GM18861 (cell line): Measurements from ENCODE around the gene CLSTN2.

ENCODE experiments used
- ATAC-seq: cut with Tn5 transposase; IDR thresholded peaks from one replicate; pipeline ENCODE4 v1.9.1; 2021; ENCODE audit not compliant: unreplicated experiment

CLSTN2 gene

DNA sequence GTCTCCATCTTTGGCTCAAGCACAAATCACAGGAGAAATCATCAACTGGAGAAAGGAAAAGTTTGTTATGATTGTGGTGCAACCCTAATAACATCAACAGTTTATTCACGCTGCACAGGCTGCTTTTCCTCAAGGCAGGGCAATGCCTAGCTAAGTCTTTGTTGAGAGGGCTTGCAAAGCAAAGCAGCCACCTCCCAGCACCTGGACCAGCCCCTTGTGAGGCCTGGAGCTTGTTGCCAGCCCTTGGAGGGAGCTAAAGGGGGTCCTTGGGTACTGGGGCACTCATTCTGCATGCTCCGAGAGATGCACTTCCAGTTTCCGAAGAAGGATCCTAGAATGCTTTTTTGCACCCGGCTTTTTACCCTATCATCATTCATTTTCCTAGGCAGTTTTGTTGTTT is 288.2 kb downstream of the CLSTN2 start:
- ATAC-seq: no peak

GRCh38 chr3:140223631-140224030 is 288.6 kb downstream of the CLSTN2 start:
- ATAC-seq: no peak

- ATAC-seq: no peak
These were observed 289.3 kb downstream of the CLSTN2 start for GRCh38 chr3:140224307-140224706.

- ATAC-seq: no peak
These were observed 291.0 kb downstream of the CLSTN2 start for GRCh38 chr3:140225996-140226395.

- ATAC-seq: no peak
These were observed 298.7 kb downstream of the CLSTN2 start for GRCh38 chr3:140233702-140234101.

DNA sequence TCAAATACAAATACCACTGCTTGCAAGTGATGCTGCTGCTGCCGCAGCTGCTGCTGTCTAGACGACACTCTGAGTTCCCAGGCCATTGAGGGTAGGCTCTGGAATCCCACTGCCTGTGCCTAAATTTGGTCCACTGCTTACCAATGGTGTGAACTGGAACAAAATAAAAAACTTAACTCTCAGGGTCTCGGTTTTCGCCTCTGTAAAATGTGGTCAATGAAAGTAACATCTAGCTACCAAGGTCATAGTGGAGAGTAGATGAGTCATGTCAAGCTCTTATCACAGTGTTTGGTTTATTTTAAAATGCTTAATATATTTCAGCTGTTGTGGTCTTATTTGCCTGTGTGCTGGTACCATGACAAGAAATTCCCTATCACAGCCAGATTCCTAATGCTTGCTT is 299.3 kb downstream of the CLSTN2 start:
- no peak for ATAC-seq

GRCh38 chr3:140236836-140237501 is 302.0 kb downstream of the CLSTN2 start:
- ATAC-seq: no peak

- no peak for ATAC-seq
These were observed 303.8 kb downstream of the CLSTN2 start for GRCh38 chr3:140238646-140239314.

GRCh38 chr3:140242818-140243276 is 307.9 kb downstream of the CLSTN2 start:
- no peak for ATAC-seq

GRCh38 chr3:140243575-140243974 is 308.6 kb downstream of the CLSTN2 start:
- ATAC-seq: no peak

DNA sequence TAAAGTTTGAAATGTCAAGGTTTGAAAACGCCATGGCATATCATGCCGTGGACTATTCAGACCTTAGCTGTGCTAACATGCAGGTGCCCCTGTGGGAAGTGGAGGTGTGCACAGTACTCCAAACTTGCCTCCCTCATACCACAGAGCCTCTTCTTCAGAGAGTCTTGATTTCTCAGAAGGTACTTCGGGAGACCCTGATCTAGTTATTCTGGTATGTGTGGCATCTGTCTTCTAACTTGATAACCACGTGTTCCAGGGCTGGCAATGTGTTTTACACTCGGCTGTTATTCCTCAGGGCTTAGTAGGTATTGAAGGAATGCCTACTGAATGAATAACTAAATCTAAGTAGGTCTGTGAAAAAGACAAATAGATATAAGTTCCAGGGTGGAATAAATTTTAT is 309.9 kb downstream of the CLSTN2 start:
- no peak for ATAC-seq

DNA sequence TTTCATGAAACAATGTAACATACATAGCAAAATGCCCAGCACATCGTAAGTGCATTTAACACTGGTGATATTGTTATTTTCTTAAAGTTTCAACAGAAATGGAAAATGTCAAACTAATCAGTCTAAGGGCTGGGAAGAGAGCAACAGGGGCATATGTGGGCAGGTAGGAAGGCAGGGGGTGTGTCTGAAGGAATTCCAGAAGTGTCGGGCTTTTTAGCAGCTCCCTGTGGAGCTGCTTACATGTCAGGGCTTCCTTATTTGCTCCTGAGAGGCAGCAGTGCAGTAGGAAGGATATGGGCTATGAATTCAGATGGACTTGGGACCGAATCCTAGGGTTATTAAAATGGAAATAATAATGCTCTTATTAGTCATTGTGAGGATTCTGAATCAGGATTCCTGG is 311.6 kb downstream of the CLSTN2 start:
- ATAC-seq: no peak

DNA sequence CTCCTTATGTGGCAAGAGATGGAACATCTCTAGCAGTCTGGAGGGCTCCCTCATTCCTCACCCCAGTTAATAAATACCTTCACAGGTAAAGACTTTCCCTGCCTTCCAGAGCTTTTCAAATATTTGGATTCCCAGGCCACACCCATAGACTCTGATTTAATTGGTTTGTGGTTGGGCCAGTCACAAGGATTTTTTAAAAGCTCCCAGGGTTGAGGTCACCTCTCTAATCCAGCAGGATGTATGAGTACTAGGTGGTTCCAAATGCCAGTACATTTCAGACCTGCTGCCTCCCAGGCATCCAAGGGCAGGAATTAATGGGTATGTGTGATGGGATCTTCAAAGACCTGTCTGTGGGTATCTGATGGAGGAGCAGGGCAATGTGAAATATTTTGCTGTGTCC is 312.8 kb downstream of the CLSTN2 start:
- no peak for ATAC-seq

DNA sequence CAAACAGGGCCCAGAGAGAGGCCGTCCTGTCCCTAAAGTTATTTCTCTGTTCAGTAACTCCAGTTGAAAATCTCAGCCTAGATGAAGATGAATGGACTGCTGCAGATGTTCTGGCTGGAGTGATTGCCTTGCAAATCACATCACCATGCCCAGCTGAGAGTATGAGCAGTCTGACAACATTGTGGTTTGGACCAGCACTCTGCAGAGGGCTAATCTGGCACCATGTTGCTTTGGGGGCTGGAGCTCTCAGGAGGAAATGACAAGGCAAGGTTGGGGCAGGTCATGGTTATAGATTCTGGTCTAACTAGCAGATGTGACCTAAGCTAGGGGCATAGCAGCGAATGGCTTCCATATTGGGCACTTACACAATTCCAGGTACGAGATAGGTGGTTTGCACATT is 314.2 kb downstream of the CLSTN2 start:
- ATAC-seq: no peak

DNA sequence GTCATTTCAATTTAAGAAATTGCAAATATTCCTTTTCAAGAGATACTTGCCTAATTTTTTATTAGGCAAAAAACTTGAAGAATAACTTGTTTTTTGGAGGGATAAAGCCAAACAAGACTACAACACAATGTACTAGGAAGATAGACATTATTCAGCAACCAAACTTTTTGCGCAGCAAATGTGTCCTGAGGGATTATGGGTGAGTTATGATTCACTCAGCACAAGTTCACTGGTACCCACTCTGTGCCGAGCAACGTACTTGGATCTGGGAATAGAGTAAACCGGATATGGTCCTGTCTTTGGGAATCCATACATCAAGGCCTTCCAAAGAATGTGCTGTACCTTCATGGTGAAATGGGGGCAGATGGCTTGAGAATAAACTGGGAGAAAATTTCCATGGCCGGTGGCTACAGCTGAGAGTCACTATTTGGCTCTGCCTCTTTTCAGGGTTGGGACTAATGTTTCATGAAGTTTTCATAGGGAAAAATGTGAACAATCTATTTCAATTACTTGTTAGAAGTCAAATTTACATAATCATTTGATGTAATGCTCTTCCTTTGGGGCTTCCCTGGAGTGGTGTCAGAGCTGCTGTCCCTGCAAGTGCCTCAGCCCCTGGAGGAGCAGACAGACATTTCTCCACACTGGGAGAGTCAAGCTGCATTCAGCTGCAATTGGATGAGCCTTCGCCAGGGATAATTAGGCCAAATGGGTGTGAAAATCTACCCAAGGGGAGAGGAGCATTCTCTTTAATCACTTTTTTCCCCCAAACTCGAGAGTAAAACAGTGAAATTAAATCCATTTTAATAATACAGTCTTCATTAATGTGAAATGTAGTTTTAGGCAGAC is 315.2 kb downstream of the CLSTN2 start:
- no peak for ATAC-seq

DNA sequence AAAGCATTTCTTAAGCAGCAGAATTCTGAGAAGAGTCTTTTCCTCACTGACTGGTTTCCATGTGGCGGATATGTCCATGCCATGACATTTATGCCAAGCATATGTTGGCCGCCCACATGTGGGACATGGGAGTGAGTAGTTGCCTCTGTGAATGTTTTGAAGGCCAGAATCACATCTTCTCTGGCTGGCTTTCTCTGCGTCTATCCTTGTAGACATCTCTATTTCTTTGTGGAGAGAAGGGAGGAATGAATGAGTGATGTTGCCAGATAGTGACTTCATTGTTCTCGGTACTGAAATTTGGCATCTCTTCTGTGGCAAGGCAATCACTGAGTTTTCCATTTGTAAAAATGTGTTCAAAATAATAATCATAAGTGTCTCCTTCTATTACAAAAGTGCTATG is 316.0 kb downstream of the CLSTN2 start:
- no peak for ATAC-seq

- ATAC-seq: no peak
These were observed 316.7 kb downstream of the CLSTN2 start for GRCh38 chr3:140251678-140252077.

DNA sequence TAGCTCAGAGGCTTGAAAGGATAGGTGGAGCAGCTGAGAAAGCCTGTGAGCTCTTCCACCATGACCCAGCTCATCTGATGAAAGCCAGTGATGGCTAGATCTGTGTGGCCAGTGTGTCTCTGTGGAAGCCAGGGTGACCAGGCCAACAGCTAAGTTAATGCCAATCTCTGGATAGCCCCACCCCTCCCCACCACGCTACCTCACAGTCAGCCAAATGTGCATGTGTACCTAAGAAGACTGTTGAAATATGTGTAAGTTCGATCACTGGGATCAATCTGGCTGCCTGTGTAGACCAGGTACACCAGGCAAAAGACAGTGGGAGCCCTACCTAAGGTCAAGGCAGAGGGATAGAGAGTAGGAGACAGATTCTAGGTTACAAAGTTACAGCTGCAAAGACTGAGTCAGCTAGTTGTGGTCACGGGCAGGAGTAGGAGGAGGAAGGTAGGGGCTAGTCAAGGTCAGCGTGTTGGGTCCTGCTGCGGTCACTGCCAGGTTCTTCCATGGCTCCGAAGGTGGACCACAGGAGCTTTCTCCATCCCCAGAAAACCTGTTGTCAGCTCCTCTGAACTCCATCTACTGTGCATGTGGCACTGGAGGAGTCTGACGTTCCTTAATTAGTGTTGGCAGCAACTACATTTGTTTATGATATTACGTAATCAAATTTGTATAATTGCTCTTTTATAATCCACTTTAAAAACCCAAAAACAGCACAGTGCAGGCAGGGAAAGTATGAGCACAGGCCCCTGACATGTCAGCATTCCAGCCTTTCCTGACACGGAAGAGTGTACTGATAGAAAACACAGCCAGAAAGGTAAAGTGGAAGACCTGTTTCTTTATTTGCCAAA is 318.0 kb downstream of the CLSTN2 start:
- no peak for ATAC-seq

DNA sequence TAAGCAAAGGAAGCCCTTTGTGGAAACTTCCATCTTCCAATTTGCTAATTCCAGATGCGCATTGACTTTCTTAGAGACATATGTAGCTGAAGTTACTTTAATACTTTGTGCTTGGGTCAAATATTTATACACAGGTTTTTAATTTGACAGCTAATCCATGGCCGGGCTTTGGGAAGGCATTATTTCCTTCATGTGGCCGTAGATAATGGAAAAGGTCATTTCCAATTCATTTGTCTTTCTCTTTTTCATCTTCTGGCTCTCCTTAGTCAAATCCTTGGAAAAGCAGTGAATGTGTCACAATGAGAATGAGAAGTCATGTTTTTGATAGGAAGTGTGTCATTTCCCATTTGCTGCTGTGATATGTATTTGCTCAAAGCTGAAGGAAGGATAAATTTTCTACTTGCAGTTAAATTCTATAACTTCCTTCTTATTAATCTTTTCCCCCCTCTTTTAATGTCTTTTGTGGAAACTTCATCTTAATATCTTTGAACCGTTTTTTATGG is 323.3 kb downstream of the CLSTN2 start:
- no peak for ATAC-seq

GRCh38 chr3:140265302-140265701 is 330.3 kb downstream of the CLSTN2 start:
- no peak for ATAC-seq

DNA sequence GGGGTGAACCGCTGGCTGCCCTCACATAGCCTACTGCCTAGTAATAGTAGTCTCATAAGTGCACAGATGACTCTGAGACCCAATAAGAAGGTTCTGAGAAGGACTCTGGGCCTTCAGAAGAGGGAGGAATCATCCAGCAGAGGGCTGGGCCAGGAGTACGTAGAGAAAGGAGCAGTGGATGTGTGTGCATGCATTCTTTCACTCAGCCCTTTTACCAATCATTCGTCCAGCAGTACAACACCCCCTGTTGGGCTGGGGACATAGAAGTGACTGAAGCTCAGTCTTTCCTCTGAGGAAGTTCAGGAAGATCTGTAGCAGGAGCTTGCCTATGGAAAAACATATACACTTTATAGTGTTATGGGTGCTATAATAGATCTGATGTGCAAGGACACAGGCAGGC is 333.1 kb downstream of the CLSTN2 start:
- no peak for ATAC-seq
